K562 (cell line): ENCODE measurements around the gene CYP4V2. TPM values are rescaled to one million over a fixed set of nuclear protein-coding genes. Genes with fewer than 3 reads are reported as not detected.

Experiments
- ATAC-seq: fragments of 200-7000 bp; cut with Tn5 transposase; 3 replicates; pipeline ENCODE4 v1.9.1; 2020; ENCODE audit warnings: moderate library complexity
- BruUV-seq: library from RNA; stranded (reverse); fragments of 400-500 nt; replicated peaks from 2 replicates; lab custom pipeline; 2021; lab: Mats Ljungman, UMichigan
- CTCF ChIA-PET: fragments of 300-600 bp; formaldehyde crosslinking; extraction: SDS; loops from one replicate; lab custom pipeline; 2021; ENCODE audit warnings: low intra/inter-chr PET ratio; lab: Yijun Ruan, JAX
- POLR2A ChIA-PET: fragments of 300-600, 350-650 bp; sonication (Branson Sonifier 250); formaldehyde crosslinking; extraction: SDS; loops from one replicate; lab custom pipeline; 2021; ENCODE audit warnings: antibody characterized with exemption, inconsistent platforms; lab: Yijun Ruan, JAX
- DNase-seq, 4 experiments: peaks; one replicate each; pipeline versions ENCODE4 v3.0.0 to v3.0.0-alpha.2; 2011 to 2018; ENCODE audit warnings: low spot score in 3 of 4, mixed read lengths in 3 of 4; ENCODE audit errors: extremely low read depth in 1 of 4
- FAIRE-seq: peaks from 2 replicates; lab custom pipeline; 2011; peaks lifted over from hg19 to GRCh38; lab: Jason Lieb, UNC
- H2AFZ ChIP-seq: 2 replicates; pipeline ENCODE4 v1.6.0; 2011; ENCODE audit warnings: low read depth, low read length, control low read depth, inconsistent platforms
- H3K27ac ChIP-seq: fragments of 200-600 bp; 3 replicates; pipeline ENCODE4 v1.8.0; 2011; ENCODE audit warnings: low read depth, mild to moderate bottlenecking, control low read depth, inconsistent platforms, low read length, moderate library complexity, mixed read lengths; ENCODE audit errors: extremely low read depth
- H3K27me3 ChIP-seq, 2 experiments: fragments of 300-600 bp in 1 of 2; 2 replicates in 1 of 2; 3 replicates in 1 of 2; pipeline versions ENCODE4 v1.6.0 to v1.8.0; 2011; ENCODE audit warnings: inconsistent platforms in 2 of 2, low read length in 2 of 2, mild to moderate bottlenecking in 1 of 2, mixed read lengths in 1 of 2, moderate library complexity in 1 of 2; ENCODE audit not compliant: control insufficient read depth in 2 of 2, insufficient read depth in 2 of 2
- H3K36me3 ChIP-seq: fragments of 300-600 bp; 3 replicates; pipeline ENCODE4 v1.8.0; 2011; ENCODE audit warnings: mild to moderate bottlenecking, low read length, inconsistent platforms; ENCODE audit not compliant: control insufficient read depth, insufficient read depth
- H3K4me1 ChIP-seq, 2 experiments: fragments of 200-600 bp in 1 of 2; replicated peaks in 1 of 2; 2 replicates in 1 of 2; 3 replicates in 1 of 2; pipeline versions ENCODE4 v1.5.1 to v1.8.0; 2011; ENCODE audit warnings: inconsistent platforms in 2 of 2, low read length in 2 of 2, mild to moderate bottlenecking in 1 of 2, mixed read lengths in 1 of 2, moderate library complexity in 1 of 2; ENCODE audit not compliant: control insufficient read depth in 2 of 2, insufficient read depth in 2 of 2
- H3K4me2 ChIP-seq: 2 replicates; pipeline ENCODE4 v1.6.1; 2011; ENCODE audit warnings: low read length, control low read depth, inconsistent platforms, mixed read lengths; ENCODE audit not compliant: insufficient read depth
- H3K4me3 ChIP-seq: fragments of 200-600 bp; sonication (generic), shearing (Covaris generic); 2 replicates; pipeline ENCODE4 v1.5.1; 2016; ENCODE audit warnings: control low read depth, inconsistent platforms
- H3K79me2 ChIP-seq: fragments of 200-600 bp; 3 replicates; pipeline ENCODE4 v1.8.0; 2011; ENCODE audit warnings: low read length, inconsistent platforms; ENCODE audit not compliant: control insufficient read depth, insufficient read depth
- H3K9ac ChIP-seq, 2 experiments: 2 replicates each; pipeline versions ENCODE4 v1.6.0 to v1.6.1; 2011; ENCODE audit warnings: low read depth in 2 of 2, low read length in 2 of 2, control low read depth in 1 of 2, inconsistent platforms in 1 of 2, mild to moderate bottlenecking in 1 of 2, mixed read lengths in 1 of 2; ENCODE audit not compliant: insufficient read depth in 1 of 2
- H3K9me1 ChIP-seq: one replicate; pipeline ENCODE4 v1.6.0; 2011; ENCODE audit warnings: inconsistent platforms, mild to moderate bottlenecking, low read length, moderate library complexity; ENCODE audit not compliant: control insufficient read depth, insufficient read depth
- H3K9me3 ChIP-seq: replicated peaks from 2 replicates; pipeline ENCODE4 v1.5.1; 2011; ENCODE audit warnings: low read depth, low read length, inconsistent platforms; ENCODE audit not compliant: control insufficient read depth, insufficient read depth
- H4K20me1 ChIP-seq: replicated peaks from 2 replicates; pipeline ENCODE4 v1.6.1; 2011; ENCODE audit warnings: low read length, inconsistent platforms, mixed read lengths; ENCODE audit not compliant: control insufficient read depth, insufficient read depth
- NFIC ChIP-seq: fragments of 450-650 bp; IDR thresholded peaks from 2 replicates; pipeline ENCODE4 v1.6.1; 2017; ENCODE audit warnings: mild to moderate bottlenecking, inconsistent platforms
- SAFB ChIP-seq: fragments of 200-400 bp; formaldehyde crosslinking; IDR thresholded peaks from 2 replicates; pipeline ENCODE4 v1.6.1; 2017; ENCODE audit warnings: low read depth, low read length, borderline replicate concordance
- SP2 ChIP-seq: IDR thresholded peaks from 2 replicates; pipeline ENCODE4 v1.6.1; 2011; ENCODE audit warnings: mild to moderate bottlenecking, low read depth, low read length, moderate library complexity; ENCODE audit not compliant: poor library complexity, severe bottlenecking; ENCODE audit errors: extremely low read depth
- ZNF780A ChIP-seq: fragments of 250-450 bp; sonication (Bioruptor Pico); IDR thresholded peaks from 2 replicates; pipeline ENCODE4 v1.5.0; 2021; ENCODE audit warnings: mild to moderate bottlenecking
- WGBS: fragments of 100-300 bp; shearing (Covaris generic); methylation state at CpG from one replicate; pipeline ENCODE4 v1.1.6; 2016; ENCODE audit warnings: low coverage, mixed read lengths; ENCODE audit not compliant: insufficient coverage; ENCODE audit errors: missing lambda C conversion rate; 5-methylcytosine and 5-hydroxymethylcytosine counted together
- in situ Hi-C: fragments of 300-500 bp; cut with MboI; formaldehyde crosslinking; loops from 4 replicates; pipeline ENCODE4 v1.15.0; 2018; ENCODE audit warnings: inconsistent platforms, mixed read lengths
- intact Hi-C: fragments of 100-400 bp; cut with micrococcal nuclease; formaldehyde crosslinking; loops from 2 replicates; pipeline ENCODE4 v1.14.2; 2022
- polyA plus RNA-seq, 8 experiments: library from polyadenylated mRNA; depleted of rRNA in 4 of 8; stranded (reverse) in 5 of 8; unstranded in 3 of 8; fragments of >200 nt; fragmentation: Nextera tagmentation in 2 of 8; fragmentation: Illumina TruSeq in 1 of 8; extraction: Ambion mirVana in 2 of 8; extraction: Trizol in 1 of 8; gene quantifications; 2 replicates each; pipeline versions ENCODE4 v1.2.1 to v1.2.3, GENCODE V29; 2011 to 2014; ENCODE audit warnings: inconsistent platforms in 1 of 8, missing spikeins in 1 of 8
- total RNA-seq, 7 experiments: library from RNA; depleted of rRNA in 6 of 7; stranded (reverse); fragments of >200 nt in 6 of 7; fragmentation: Illumina TruSeq in 2 of 7; extraction: Trizol in 2 of 7; gene quantifications; 2 replicates each; pipeline versions ENCODE4 v1.2.1 to v1.2.3, GENCODE V29; 2011 to 2021; ENCODE audit warnings: low replicate concordance in 1 of 7
- TF ChIP-seq, protein P1 (sequence below): IDR thresholded peaks from 2 replicates; pipeline ENCODE4 v1.6.1; 2011; ENCODE audit warnings: borderline replicate concordance, low read depth, mild to moderate bottlenecking, moderate library complexity, low read length; ENCODE audit not compliant: insufficient read depth, poor library complexity, severe bottlenecking
- TF ChIP-seq, protein P2 (sequence below), 3 experiments: IDR thresholded peaks in 2 of 3; conservative IDR thresholded peaks in 1 of 3; 2 replicates each; pipeline ENCODE4 v1.5.1; 2011 to 2012; ENCODE audit warnings: low read length in 3 of 3, mild to moderate bottlenecking in 3 of 3, control low read depth in 2 of 3, improper control_type of control experiment in 1 of 3, inconsistent platforms in 1 of 3, low read depth in 1 of 3, mixed read lengths in 1 of 3, moderate library complexity in 1 of 3; ENCODE audit not compliant: insufficient read depth in 2 of 3

CYP4V2 gene
- total and polyA plus RNA-seq, 9 of the 15 experiments (the other 6 are each of a cell fraction or from before 2014, with no cell fraction given), result 1.1 to 8.3 (median 3.9) TPM

DNA sequence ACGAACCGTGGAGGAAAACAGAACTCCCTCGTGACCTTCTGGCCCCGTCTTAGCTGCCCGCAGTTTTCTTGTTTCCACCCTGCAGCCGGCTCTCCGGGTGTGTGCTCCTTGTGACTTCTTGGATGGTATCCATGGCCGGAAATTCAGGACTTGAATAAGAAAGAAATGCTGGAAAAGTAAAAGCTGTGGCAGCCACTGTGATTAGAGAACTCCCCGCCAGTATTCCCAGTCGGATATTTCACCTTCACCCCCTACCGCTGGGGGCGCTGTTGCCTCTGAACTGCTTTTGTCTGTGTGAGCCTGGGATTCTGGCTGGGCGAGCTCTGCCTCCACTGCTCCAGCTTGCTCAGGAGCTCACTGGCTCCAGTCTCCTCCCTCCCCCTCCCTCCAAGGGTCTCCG is 41.5 kb upstream of the CYP4V2 start:
- DNase-seq (peak in 2 of 4 experiments; percentile 31 to 58), ATAC-seq (peak; percentile 85)
- Histone ChIP-seq H4K20me1 (0 out of 2 replicates have a peak, but pooled peaks cover 4% of the 10 kb centered on the region), H2AFZ (peak overlapping the region; percentile 63; the same call in 1 of the 2 replicates), H3K4me2 (no peak overlapping the region), H3K9ac (no peak overlapping the region), H3K9me1 (no peaks in the 10 kb centered on the region), H3K79me2 (no peaks in the 10 kb centered on the region), H3K4me1 (peaks cover 0 to 4% of the 10 kb centered on the region in 2 experiments; a peak in 2 of 5 replicates), H3K4me3 (no peak overlapping the region), H3K27ac (no peak overlapping the region), H3K36me3 (no peaks in the 10 kb centered on the region), H3K27me3 (peaks cover 25 to 59% of the 10 kb centered on the region in 2 experiments)
- intact Hi-C loops, result no loop called here
- BruUV-seq, result no TSS peak
- WGBS, result 18% methylated on average over 13 of the region's 14 CpGs
- TF ChIP-seq, protein P1, sequence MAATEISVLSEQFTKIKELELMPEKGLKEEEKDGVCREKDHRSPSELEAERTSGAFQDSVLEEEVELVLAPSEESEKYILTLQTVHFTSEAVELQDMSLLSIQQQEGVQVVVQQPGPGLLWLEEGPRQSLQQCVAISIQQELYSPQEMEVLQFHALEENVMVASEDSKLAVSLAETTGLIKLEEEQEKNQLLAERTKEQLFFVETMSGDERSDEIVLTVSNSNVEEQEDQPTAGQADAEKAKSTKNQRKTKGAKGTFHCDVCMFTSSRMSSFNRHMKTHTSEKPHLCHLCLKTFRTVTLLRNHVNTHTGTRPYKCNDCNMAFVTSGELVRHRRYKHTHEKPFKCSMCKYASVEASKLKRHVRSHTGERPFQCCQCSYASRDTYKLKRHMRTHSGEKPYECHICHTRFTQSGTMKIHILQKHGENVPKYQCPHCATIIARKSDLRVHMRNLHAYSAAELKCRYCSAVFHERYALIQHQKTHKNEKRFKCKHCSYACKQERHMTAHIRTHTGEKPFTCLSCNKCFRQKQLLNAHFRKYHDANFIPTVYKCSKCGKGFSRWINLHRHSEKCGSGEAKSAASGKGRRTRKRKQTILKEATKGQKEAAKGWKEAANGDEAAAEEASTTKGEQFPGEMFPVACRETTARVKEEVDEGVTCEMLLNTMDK, result peak; percentile 3
- TF ChIP-seq, protein P2, sequence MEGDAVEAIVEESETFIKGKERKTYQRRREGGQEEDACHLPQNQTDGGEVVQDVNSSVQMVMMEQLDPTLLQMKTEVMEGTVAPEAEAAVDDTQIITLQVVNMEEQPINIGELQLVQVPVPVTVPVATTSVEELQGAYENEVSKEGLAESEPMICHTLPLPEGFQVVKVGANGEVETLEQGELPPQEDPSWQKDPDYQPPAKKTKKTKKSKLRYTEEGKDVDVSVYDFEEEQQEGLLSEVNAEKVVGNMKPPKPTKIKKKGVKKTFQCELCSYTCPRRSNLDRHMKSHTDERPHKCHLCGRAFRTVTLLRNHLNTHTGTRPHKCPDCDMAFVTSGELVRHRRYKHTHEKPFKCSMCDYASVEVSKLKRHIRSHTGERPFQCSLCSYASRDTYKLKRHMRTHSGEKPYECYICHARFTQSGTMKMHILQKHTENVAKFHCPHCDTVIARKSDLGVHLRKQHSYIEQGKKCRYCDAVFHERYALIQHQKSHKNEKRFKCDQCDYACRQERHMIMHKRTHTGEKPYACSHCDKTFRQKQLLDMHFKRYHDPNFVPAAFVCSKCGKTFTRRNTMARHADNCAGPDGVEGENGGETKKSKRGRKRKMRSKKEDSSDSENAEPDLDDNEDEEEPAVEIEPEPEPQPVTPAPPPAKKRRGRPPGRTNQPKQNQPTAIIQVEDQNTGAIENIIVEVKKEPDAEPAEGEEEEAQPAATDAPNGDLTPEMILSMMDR (IDR thresholded peaks at IDR 0.05 in 2 of 3, conservative IDR thresholded peaks at IDR 0.05 in 1 of 3; ENCODE audit: insufficient read depth in 2 of 3, low read depth in 1 of 3, low read length in 3 of 3), result peak; percentile 43 to 61 (median 49); a peak in 5 of 6 replicates
- TF ChIP-seq NFIC (no peak), ZNF780A (CRISPR knock-in tag) (no peak), SAFB (no peak), SP2 (peak; percentile 26)
- TF ChIP-seq, all 486 proteins: peak for 3
- in situ Hi-C loops, result no loop called here
- ChIA-PET CTCF (no interaction called here), POLR2A (interaction anchor here (0.6 kb wide), 1 partner anchor 239 kb away, joined by 3 read pairs; no protein-coding TSS in a partner anchor)
- H3K9me3 ChIP-seq, result no peaks in the 10 kb centered on the region
- FAIRE-seq, result peak; percentile 55
